Endothelial cell of umbilical vein (primary cell): ENCODE measurements around the gene CDC42. TPM values are rescaled to one million over a fixed set of nuclear protein-coding genes. Genes with fewer than 3 reads are reported as not detected.

Source experiments
- BruUV-seq: library from RNA; stranded (reverse); fragments of 400-500 nt; replicated peaks from 2 replicates; lab custom pipeline; 2021; lab: Mats Ljungman, UMichigan
- CTCF ChIA-PET: fragments of 300-600, 350-600 bp; sonication (Branson Sonifier 250); formaldehyde crosslinking; loops from one replicate; lab custom pipeline; 2021; ENCODE audit warnings: antibody characterized with exemption, inconsistent platforms; lab: Charles Lee
- POLR2A ChIA-PET: fragments of 300-600, 350-600 bp; sonication (Branson Sonifier 250); formaldehyde crosslinking; loops from one replicate; lab custom pipeline; 2021; ENCODE audit warnings: antibody characterized with exemption, inconsistent platforms; lab: Charles Lee
- DNase-seq: peaks from one replicate; pipeline ENCODE4 v3.0.0-alpha.2; 2011; ENCODE audit warnings: low read depth, low spot score
- FAIRE-seq: peaks from 2 replicates; lab custom pipeline; 2011; peaks lifted over from hg19 to GRCh38; lab: Jason Lieb, UNC
- H2AFZ ChIP-seq: 2 replicates; pipeline ENCODE4 v1.6.0; 2012; ENCODE audit warnings: low read depth, low read length, control low read depth, inconsistent platforms
- H3K27ac ChIP-seq: 2 replicates; pipeline ENCODE4 v1.5.1; 2011; ENCODE audit warnings: low read depth, mild to moderate bottlenecking, control low read depth, low read length, moderate library complexity; ENCODE audit not compliant: insufficient read depth
- H3K27me3 ChIP-seq, 2 experiments: 2 replicates each; pipeline versions ENCODE4 v1.6.0 to v1.6.1; 2011; ENCODE audit warnings: low read length in 2 of 2, mixed read lengths in 1 of 2; ENCODE audit not compliant: control insufficient read depth in 2 of 2, insufficient read depth in 2 of 2
- H3K36me3 ChIP-seq, 2 experiments: 2 replicates in 1 of 2; 3 replicates in 1 of 2; pipeline ENCODE4 v1.5.1; 2011; ENCODE audit warnings: low read length in 2 of 2, mild to moderate bottlenecking in 1 of 2, moderate library complexity in 1 of 2; ENCODE audit not compliant: control insufficient read depth in 2 of 2, insufficient read depth in 2 of 2; ENCODE audit errors: extremely low read depth in 1 of 2
- H3K4me1 ChIP-seq: 3 replicates; pipeline ENCODE4 v1.5.1; 2011; ENCODE audit warnings: mild to moderate bottlenecking, low read length; ENCODE audit not compliant: control insufficient read depth, insufficient read depth; ENCODE audit errors: extremely low read depth
- H3K4me2 ChIP-seq: 2 replicates; pipeline ENCODE4 v1.6.1; 2011; ENCODE audit warnings: low read length, control low read depth, mixed read lengths; ENCODE audit not compliant: insufficient read depth
- H3K4me3 ChIP-seq, 3 experiments: fragments of 200-600 bp in 1 of 3; sonication (generic), shearing (Covaris generic) in 1 of 3; replicated peaks in 1 of 3; 2 replicates each; pipeline ENCODE4 v1.5.1; 2011 to 2016; ENCODE audit warnings: control low read depth in 3 of 3, low read length in 3 of 3, mild to moderate bottlenecking in 2 of 3, inconsistent platforms in 1 of 3, low read depth in 1 of 3, moderate library complexity in 1 of 3; ENCODE audit not compliant: insufficient read depth in 1 of 3
- H3K79me2 ChIP-seq: 2 replicates; pipeline ENCODE4 v1.6.0; 2012; ENCODE audit warnings: low read length, inconsistent platforms; ENCODE audit not compliant: control insufficient read depth, insufficient read depth
- H3K9ac ChIP-seq: replicated peaks from 2 replicates; pipeline ENCODE3; 2011; ENCODE audit warnings: low read length, control low read depth; ENCODE audit not compliant: insufficient read depth; ENCODE audit errors: extremely low read depth
- H3K9me1 ChIP-seq: replicated peaks from 3 replicates; pipeline ENCODE4 v1.6.0; 2011; ENCODE audit warnings: mild to moderate bottlenecking, low read length; ENCODE audit not compliant: control insufficient read depth, insufficient read depth; ENCODE audit errors: extremely low read depth
- H3K9me3 ChIP-seq: replicated peaks from 2 replicates; pipeline ENCODE4 v1.5.1; 2012; ENCODE audit warnings: low read length, inconsistent platforms; ENCODE audit not compliant: control insufficient read depth, insufficient read depth
- H4K20me1 ChIP-seq: replicated peaks from 2 replicates; pipeline ENCODE3; 2011; ENCODE audit warnings: mild to moderate bottlenecking, low read length; ENCODE audit not compliant: control insufficient read depth, insufficient read depth; ENCODE audit errors: extremely low read depth
- EZH2 ChIP-seq: IDR thresholded peaks from 2 replicates; pipeline ENCODE4 v1.6.1; 2012; ENCODE audit warnings: borderline replicate concordance, low read depth, mild to moderate bottlenecking, moderate library complexity, low read length, inconsistent platforms; ENCODE audit not compliant: severe bottlenecking
- FOS ChIP-seq: IDR thresholded peaks from 2 replicates; pipeline ENCODE4 v1.6.1; 2011; ENCODE audit warnings: mild to moderate bottlenecking, low read length, moderate library complexity, borderline replicate concordance; ENCODE audit not compliant: insufficient read depth
- GATA2 ChIP-seq: IDR thresholded peaks from 2 replicates; pipeline ENCODE4 v1.7.0; 2011; ENCODE audit warnings: low read depth, mild to moderate bottlenecking, moderate library complexity, mixed read lengths, low read length; ENCODE audit not compliant: insufficient read length, insufficient read depth
- JUN ChIP-seq: IDR thresholded peaks from 2 replicates; pipeline ENCODE4 v1.6.1; 2011; ENCODE audit warnings: borderline replicate concordance, low read depth; ENCODE audit not compliant: insufficient read length, insufficient read depth
- MYC ChIP-seq: IDR thresholded peaks from one replicate; pipeline ENCODE4 v1.6.1; 2011; ENCODE audit warnings: mild to moderate bottlenecking, low read depth, low read length
- POLR2A ChIP-seq: IDR thresholded peaks from 2 replicates; pipeline ENCODE4 v1.6.1; 2012; ENCODE audit warnings: low read depth, mild to moderate bottlenecking, control low read depth, low read length
- POLR2AphosphoS5 ChIP-seq: IDR thresholded peaks from 2 replicates; pipeline ENCODE4 v1.6.1; 2012; ENCODE audit warnings: low read depth, mild to moderate bottlenecking, control low read depth, low read length, moderate library complexity; ENCODE audit not compliant: insufficient read depth
- dilution Hi-C: fragments of 300-500 bp; cut with MboI; formaldehyde crosslinking; loops from one replicate; pipeline ENCODE4 v1.15.0; 2019; ENCODE audit warnings: low sequenced_read_pairs; ENCODE audit not compliant: extremely low pct_ligation_motif_present
- intact Hi-C: fragments of 100-400 bp; cut with micrococcal nuclease; formaldehyde crosslinking; loops from one replicate; pipeline ENCODE4 v1.10.0; 2022
- polyA plus RNA-seq, 4 experiments: library from polyadenylated mRNA; depleted of rRNA in 3 of 4; stranded (reverse) in 3 of 4; unstranded in 1 of 4; fragments of >200 nt; gene quantifications; 2 replicates each; pipeline versions ENCODE4 v1.2.1 to v1.2.3, GENCODE V29; 2011 to 2012; ENCODE audit warnings: missing spikeins in 1 of 4
- total RNA-seq: library from RNA; stranded (reverse); gene quantifications from 2 replicates; pipeline ENCODE4 v1.2.3, GENCODE V29; 2021
- TF ChIP-seq, protein P1 (sequence below), 2 donors: IDR thresholded peaks; 1 replicate in 1 of 2; 2 replicates in 1 of 2; pipeline ENCODE4 v1.5.1; 2011; ENCODE audit warnings: low read length in 2 of 2, mild to moderate bottlenecking in 2 of 2, moderate library complexity in 2 of 2, control low read depth in 1 of 2, inconsistent platforms in 1 of 2, low read depth in 1 of 2; ENCODE audit not compliant: insufficient read depth in 1 of 2; ENCODE audit errors: extremely low read depth in 1 of 2
- TF ChIP-seq, protein P2 (sequence below): IDR thresholded peaks from 2 replicates; pipeline ENCODE4 v1.6.1; 2011; ENCODE audit not compliant: insufficient read depth, insufficient read length

CDC42 gene
- total and polyA plus RNA-seq, 2 donors (not counting 3 experiments of a cell fraction or from before 2014, with no cell fraction given) = 199 to 381 TPM

DNA sequence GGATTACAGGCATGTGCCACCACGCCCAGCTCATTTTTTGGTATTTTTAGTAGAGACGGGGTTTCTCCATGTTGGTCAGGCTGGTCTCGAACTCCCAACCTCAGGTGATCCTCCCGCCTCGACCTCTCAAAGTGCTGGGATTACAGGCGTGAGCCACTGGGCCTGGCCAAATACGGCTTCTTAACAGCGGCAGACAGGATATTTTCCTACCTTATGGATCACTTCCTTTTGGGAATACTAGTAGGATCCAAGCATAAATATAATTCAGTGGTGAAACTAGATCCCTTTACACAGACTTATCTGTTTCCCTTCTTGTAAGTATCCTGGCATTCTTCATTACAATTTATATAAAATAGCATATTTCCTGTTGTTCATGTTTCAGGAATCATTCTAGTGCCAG, 49.5 kb downstream of the CDC42 start:
- no peak overlapping the region for H3K27ac ChIP-seq
- no peaks in the 10 kb centered on the region for H3K9me1 ChIP-seq
- no peak overlapping the region for H3K4me3 ChIP-seq
- H3K9me3 ChIP-seq = no peaks in the 10 kb centered on the region
- peaks cover 76% of the 10 kb centered on the region for H3K79me2 ChIP-seq
- no peaks in the 10 kb centered on the region for H3K27me3 ChIP-seq
- FAIRE-seq = no peak
- no peak overlapping the region for H2AFZ ChIP-seq
- DNase-seq = peak; percentile 54
- peaks cover 6 to 17% of the 10 kb centered on the region in 2 experiments for H3K36me3 ChIP-seq
- no TSS peak for BruUV-seq
- POLR2A ChIA-PET = no interaction called here
- peaks cover 10% of the 10 kb centered on the region for H4K20me1 ChIP-seq
- CTCF ChIA-PET = interaction anchor here (1.6 kb wide), 2 partner anchors 10 to 314 kb away, joined by 4 to 5 read pairs; no protein-coding TSS in a partner anchor
- intact Hi-C loops (no loop called here), dilution Hi-C loops (no loop called here)
- no peak for TF ChIP-seq MYC
- TF ChIP-seq JUN = no peak
- no peak for TF ChIP-seq EZH2
- TF ChIP-seq, protein P1, sequence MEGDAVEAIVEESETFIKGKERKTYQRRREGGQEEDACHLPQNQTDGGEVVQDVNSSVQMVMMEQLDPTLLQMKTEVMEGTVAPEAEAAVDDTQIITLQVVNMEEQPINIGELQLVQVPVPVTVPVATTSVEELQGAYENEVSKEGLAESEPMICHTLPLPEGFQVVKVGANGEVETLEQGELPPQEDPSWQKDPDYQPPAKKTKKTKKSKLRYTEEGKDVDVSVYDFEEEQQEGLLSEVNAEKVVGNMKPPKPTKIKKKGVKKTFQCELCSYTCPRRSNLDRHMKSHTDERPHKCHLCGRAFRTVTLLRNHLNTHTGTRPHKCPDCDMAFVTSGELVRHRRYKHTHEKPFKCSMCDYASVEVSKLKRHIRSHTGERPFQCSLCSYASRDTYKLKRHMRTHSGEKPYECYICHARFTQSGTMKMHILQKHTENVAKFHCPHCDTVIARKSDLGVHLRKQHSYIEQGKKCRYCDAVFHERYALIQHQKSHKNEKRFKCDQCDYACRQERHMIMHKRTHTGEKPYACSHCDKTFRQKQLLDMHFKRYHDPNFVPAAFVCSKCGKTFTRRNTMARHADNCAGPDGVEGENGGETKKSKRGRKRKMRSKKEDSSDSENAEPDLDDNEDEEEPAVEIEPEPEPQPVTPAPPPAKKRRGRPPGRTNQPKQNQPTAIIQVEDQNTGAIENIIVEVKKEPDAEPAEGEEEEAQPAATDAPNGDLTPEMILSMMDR (IDR thresholded peaks at IDR 0.05; ENCODE audit: extremely low read depth in 1 of 2, insufficient read depth in 1 of 2, low read depth in 1 of 2, low read length in 2 of 2) = no peak
- TF ChIP-seq POLR2A = no peak
- TF ChIP-seq, protein P2, sequence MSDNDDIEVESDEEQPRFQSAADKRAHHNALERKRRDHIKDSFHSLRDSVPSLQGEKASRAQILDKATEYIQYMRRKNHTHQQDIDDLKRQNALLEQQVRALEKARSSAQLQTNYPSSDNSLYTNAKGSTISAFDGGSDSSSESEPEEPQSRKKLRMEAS = no peak
- no peak for TF ChIP-seq FOS
- TF ChIP-seq POLR2AphosphoS5 = no peak
- no peak for TF ChIP-seq GATA2
- no peak overlapping the region for H3K4me2 ChIP-seq
- peaks cover 20% of the 10 kb centered on the region for H3K4me1 ChIP-seq
- H3K9ac ChIP-seq = no peak overlapping the region
